Central memory CD8-positive, alpha-beta T cell (primary cell): ENCODE results near the gene C1orf185.
"Not testable (repeated sequence)": the region's sequence is repeated elsewhere in the genome, so short reads cannot be mapped to it uniquely, and the experiment has no call there.

Experiments
- ATAC-seq: fragments of 150-1000 bp; cut with Tn5 transposase; replicated peaks from 2 replicates; pipeline ENCODE4 v1.10.0; 2022; ENCODE audit warnings: mild to moderate bottlenecking, moderate FRiP score, moderate number of reproducible peaks; ENCODE audit not compliant: poor library complexity, severe bottlenecking; ENCODE audit errors: extremely low read depth
- DNase-seq, 2 donors: peaks; one replicate each; pipeline ENCODE4 v3.0.0; 2021; ENCODE audit warnings: low spot score in 2 of 2
- H3K27ac Mint-ChIP-seq: one replicate; pipeline ENCODE4 v1.8.0; 2022; ENCODE audit warnings: low read depth, mild to moderate bottlenecking, moderate library complexity, mixed read lengths
- H3K27me3 Mint-ChIP-seq: one replicate; pipeline ENCODE4 v1.8.0; 2022; ENCODE audit warnings: mixed read lengths
- H3K36me3 Mint-ChIP-seq: one replicate; pipeline ENCODE4 v1.8.0; 2022; ENCODE audit warnings: mild to moderate bottlenecking, moderate library complexity, mixed read lengths; ENCODE audit not compliant: insufficient read depth
- H3K4me1 Mint-ChIP-seq: one replicate; pipeline ENCODE4 v1.8.0; 2022; ENCODE audit warnings: mixed read lengths
- H3K4me3 Mint-ChIP-seq: one replicate; pipeline ENCODE4 v1.8.0; 2022; ENCODE audit warnings: mild to moderate bottlenecking, moderate library complexity, mixed read lengths
- H3K9me3 Mint-ChIP-seq: one replicate; pipeline ENCODE4 v1.8.0; 2022; ENCODE audit warnings: mixed read lengths

C1orf185 gene

GRCh38 chr1:51093581-51093980, 8.4 kb upstream of the C1orf185 start:
- Mint-ChIP-seq H3K27ac (no peak overlapping the region), H3K9me3 (peaks cover 11% of the 10 kb centered on the region)
- no peak for ATAC-seq

DNA sequence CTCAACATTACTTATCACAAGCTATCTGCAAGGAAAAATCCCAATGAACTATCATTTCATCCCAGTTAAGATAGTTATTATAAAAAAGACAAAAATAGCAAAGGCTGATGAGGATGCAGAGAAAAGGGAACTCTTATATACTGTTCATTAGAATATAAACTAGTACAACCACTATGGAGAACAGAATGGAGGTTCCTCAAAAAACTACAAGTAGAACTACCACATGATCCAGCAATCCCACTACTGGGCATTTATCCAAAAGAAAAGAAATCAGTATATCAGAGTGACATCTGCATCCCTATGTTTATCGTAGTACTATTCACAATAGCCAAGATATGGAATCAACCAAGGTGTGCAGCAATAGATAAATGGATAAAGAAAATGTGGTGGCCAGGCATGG, 4.9 kb upstream of the C1orf185 start:
- ATAC-seq (no peak), DNase-seq (no peak)
- H3K4me3 Mint-ChIP-seq: no peak overlapping the region
- peaks cover 11% of the 10 kb centered on the region for H3K9me3 Mint-ChIP-seq
- H3K36me3 Mint-ChIP-seq: no peaks in the 10 kb centered on the region
- H3K27ac Mint-ChIP-seq: no peak overlapping the region
- no peaks in the 10 kb centered on the region for H3K4me1 Mint-ChIP-seq
- peaks cover 64% of the 10 kb centered on the region for H3K27me3 Mint-ChIP-seq

More at GRCh38 chr1:51093581-51093980, 8.4 kb upstream of the C1orf185 start:
- H3K27me3 Mint-ChIP-seq: peaks cover 96% of the 10 kb centered on the region
- no peak overlapping the region for H3K4me3 Mint-ChIP-seq
- no peak for DNase-seq
- no peaks in the 10 kb centered on the region for H3K4me1 Mint-ChIP-seq
- no peaks in the 10 kb centered on the region for H3K36me3 Mint-ChIP-seq

GRCh38 chr1:51100264-51100880, 1.7 kb upstream of the C1orf185 start:
- H3K4me1 Mint-ChIP-seq: no peaks in the 10 kb centered on the region
- ATAC-seq: no peak
- peaks cover 32% of the 10 kb centered on the region for H3K27me3 Mint-ChIP-seq
- no peak overlapping the region for H3K27ac Mint-ChIP-seq
- H3K4me3 Mint-ChIP-seq: no peak overlapping the region
- H3K9me3 Mint-ChIP-seq: peaks cover 11% of the 10 kb centered on the region
- DNase-seq: no peak
- peaks cover 3% of the 10 kb centered on the region for H3K36me3 Mint-ChIP-seq

GRCh38 chr1:51114137-51114536, 12.1 kb downstream of the C1orf185 start:
- Mint-ChIP-seq H3K9me3 (no peaks in the 10 kb centered on the region), H3K27me3 (peaks cover 62% of the 10 kb centered on the region), H3K27ac (no peak overlapping the region), H3K4me1 (no peaks in the 10 kb centered on the region), H3K36me3 (no peaks in the 10 kb centered on the region), H3K4me3 (no peak overlapping the region)
- ATAC-seq (no peak), DNase-seq (no peak)

- Mint-ChIP-seq H3K4me3 (no peak overlapping the region), H3K4me1 (no peaks in the 10 kb centered on the region), H3K27ac (no peak overlapping the region), H3K27me3 (peaks cover 61% of the 10 kb centered on the region), H3K9me3 (no peaks in the 10 kb centered on the region), H3K36me3 (no peaks in the 10 kb centered on the region)
- no peak for ATAC-seq
- DNase-seq: no peak
These were observed 13.8 kb downstream of the C1orf185 start for GRCh38 chr1:51115714-51116404.

DNA sequence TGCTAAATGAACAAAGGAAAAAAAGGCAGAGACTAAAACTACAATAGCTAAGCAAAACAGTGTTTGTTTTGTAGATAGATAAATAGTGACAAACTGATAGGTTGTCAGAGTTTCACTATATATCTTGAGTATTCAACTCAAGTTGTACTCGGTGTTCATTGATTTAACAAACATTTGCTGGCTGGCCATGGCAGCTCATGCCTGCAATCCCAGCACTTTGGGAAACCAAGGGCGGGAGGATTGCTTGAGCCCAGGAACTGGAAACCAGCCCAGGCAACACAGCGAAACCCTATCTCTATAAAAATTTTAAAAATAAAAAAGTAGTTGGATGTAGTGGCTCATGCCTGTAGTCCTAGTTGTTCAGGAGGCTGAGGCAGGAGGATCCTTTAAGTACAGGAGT, 17.3 kb downstream of the C1orf185 start:
- DNase-seq (no peak), ATAC-seq (no peak)
- peaks cover 40% of the 10 kb centered on the region for H3K27me3 Mint-ChIP-seq
- no peaks in the 10 kb centered on the region for H3K9me3 Mint-ChIP-seq
- H3K4me1 Mint-ChIP-seq: no peaks in the 10 kb centered on the region
- no peak overlapping the region for H3K4me3 Mint-ChIP-seq
- no peaks in the 10 kb centered on the region for H3K36me3 Mint-ChIP-seq
- no peak overlapping the region for H3K27ac Mint-ChIP-seq

DNA sequence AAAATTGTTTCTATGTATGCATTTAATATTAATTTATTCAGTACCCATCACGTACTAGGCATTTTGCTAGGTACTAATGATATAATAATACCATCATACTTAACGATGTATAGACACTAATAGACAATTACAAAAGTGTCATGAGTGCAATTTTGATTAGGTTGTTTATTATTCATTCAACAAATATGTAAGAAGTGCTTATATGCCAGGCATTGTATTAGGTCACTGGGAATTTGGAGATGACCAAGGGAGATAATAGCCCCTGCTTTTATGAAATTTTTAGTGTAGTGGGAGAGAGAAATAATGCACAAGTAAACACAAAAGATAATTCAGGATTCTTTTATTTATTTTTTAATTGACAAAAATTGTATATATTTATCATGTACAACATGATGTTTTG, 18.6 kb downstream of the C1orf185 start:
- no peaks in the 10 kb centered on the region for H3K9me3 Mint-ChIP-seq
- H3K4me3 Mint-ChIP-seq: no peak overlapping the region
- no peaks in the 10 kb centered on the region for H3K4me1 Mint-ChIP-seq
- ATAC-seq: no peak
- H3K27ac Mint-ChIP-seq: no peak overlapping the region
- no peaks in the 10 kb centered on the region for H3K36me3 Mint-ChIP-seq
- H3K27me3 Mint-ChIP-seq: peaks cover 46% of the 10 kb centered on the region
- DNase-seq: no peak

GRCh38 chr1:51127152-51127551, 25.1 kb downstream of the C1orf185 start:
- peaks cover 56% of the 10 kb centered on the region for H3K27me3 Mint-ChIP-seq
- not testable (repeated sequence) for DNase-seq, ATAC-seq, H3K4me1 Mint-ChIP-seq, H3K36me3 Mint-ChIP-seq, H3K9me3 Mint-ChIP-seq, H3K4me3 Mint-ChIP-seq, H3K27ac Mint-ChIP-seq

- no peak overlapping the region for H3K27ac Mint-ChIP-seq
- ATAC-seq (no peak), DNase-seq (no peak)
- H3K27me3 Mint-ChIP-seq: peaks cover 88% of the 10 kb centered on the region
- H3K9me3 Mint-ChIP-seq: peaks cover 26% of the 10 kb centered on the region
- H3K36me3 Mint-ChIP-seq: no peaks in the 10 kb centered on the region
- no peaks in the 10 kb centered on the region for H3K4me1 Mint-ChIP-seq
- H3K4me3 Mint-ChIP-seq: no peak overlapping the region
These were observed 29.2 kb downstream of the C1orf185 start for GRCh38 chr1:51131185-51131584.

- no peaks in the 10 kb centered on the region for H3K36me3 Mint-ChIP-seq
- H3K9me3 Mint-ChIP-seq: peaks cover 26% of the 10 kb centered on the region
- DNase-seq (no peak), ATAC-seq (no peak)
- no peak overlapping the region for H3K4me3 Mint-ChIP-seq
- H3K27ac Mint-ChIP-seq: no peak overlapping the region
- peaks cover 84% of the 10 kb centered on the region for H3K27me3 Mint-ChIP-seq
- no peaks in the 10 kb centered on the region for H3K4me1 Mint-ChIP-seq
These were observed 31.0 kb downstream of the C1orf185 start for GRCh38 chr1:51133045-51133444.

- not testable (repeated sequence) for ATAC-seq, H3K4me3 Mint-ChIP-seq, DNase-seq, H3K4me1 Mint-ChIP-seq, H3K27ac Mint-ChIP-seq, H3K36me3 Mint-ChIP-seq
- Mint-ChIP-seq H3K9me3 (peaks cover 12% of the 10 kb centered on the region), H3K27me3 (peaks cover 51% of the 10 kb centered on the region)
These were observed 35.7 kb downstream of the C1orf185 start for GRCh38 chr1:51137696-51138095.

- Mint-ChIP-seq H3K4me1 (no peaks in the 10 kb centered on the region), H3K9me3 (peaks cover under 1% of the 10 kb centered on the region), H3K4me3 (no peak overlapping the region), H3K36me3 (peaks cover 2% of the 10 kb centered on the region), H3K27me3 (peaks cover 50% of the 10 kb centered on the region), H3K27ac (no peak overlapping the region)
- ATAC-seq: no peak
- DNase-seq: no peak
These were observed 37.4 kb downstream of the C1orf185 start for GRCh38 chr1:51139474-51139873.

GRCh38 chr1:51147394-51147793, 45.4 kb downstream of the C1orf185 start:
- Mint-ChIP-seq H3K4me3 (no peak overlapping the region), H3K27ac (no peak overlapping the region), H3K4me1 (no peaks in the 10 kb centered on the region), H3K27me3 (peaks cover 52% of the 10 kb centered on the region), H3K36me3 (peaks cover 1% of the 10 kb centered on the region), H3K9me3 (no peaks in the 10 kb centered on the region)
- DNase-seq (no peak), ATAC-seq (no peak)
